Large intestine (tissue), 3 donors: ENCODE measurements around the gene CENPP. TPM values are rescaled to one million over a fixed set of nuclear protein-coding genes. Genes with fewer than 3 reads are reported as not detected.
"Not testable (repeated sequence)": the region's sequence is repeated elsewhere in the genome, so short reads cannot be mapped to it uniquely, and the experiment has no call there.

ENCODE experiments used
- DNase-seq, 2 donors: peaks; one replicate each; pipeline versions ENCODE4 v3.0.0 to v3.0.0-alpha.2; 2013
- H3K27ac ChIP-seq: one replicate; pipeline ENCODE4 v1.5.1; 2013; ENCODE audit warnings: low read length
- H3K27me3 ChIP-seq: 2 replicates; pipeline ENCODE4 v1.6.1; 2013; ENCODE audit warnings: low read length; ENCODE audit not compliant: control insufficient read depth, insufficient read depth
- H3K36me3 ChIP-seq: 2 replicates; pipeline ENCODE4 v1.6.1; 2013; ENCODE audit warnings: low read length; ENCODE audit not compliant: control insufficient read depth, insufficient read depth
- H3K4me1 ChIP-seq: one replicate; pipeline ENCODE4 v1.6.1; 2013; ENCODE audit warnings: low read length; ENCODE audit not compliant: control insufficient read depth, insufficient read depth
- H3K4me3 ChIP-seq: one replicate; pipeline ENCODE4 v1.5.1; 2013; ENCODE audit warnings: low read length
- H3K9me3 ChIP-seq: one replicate; pipeline ENCODE4 v1.6.1; 2013; ENCODE audit warnings: mild to moderate bottlenecking, low read depth, low read length, moderate library complexity; ENCODE audit not compliant: control insufficient read depth
- WGBS: methylation state at CpG from one replicate; pipeline ENCODE4 v1.1.5; 2013; ENCODE audit warnings: low lambda C conversion rate; ENCODE audit not compliant: insufficient coverage; 5-methylcytosine and 5-hydroxymethylcytosine counted together
- polyA plus RNA-seq: library from polyadenylated mRNA; unstranded; fragments of 120-200 nt; gene quantifications from one replicate; pipeline ENCODE4 v1.2.1, GENCODE V29; 2013

The CENPP gene
- polyA plus RNA-seq, 1 donor: 2.8 TPM

- no peak for DNase-seq
- Histone ChIP-seq H3K27me3 (no peaks in the 10 kb centered on the region), H3K36me3 (no peaks in the 10 kb centered on the region), H3K4me3 (no peak overlapping the region), H3K4me1 (peaks cover 2% of the 10 kb centered on the region), H3K27ac (peak overlapping the region; percentile 29), H3K9me3 (no peaks in the 10 kb centered on the region)
- 80% methylated on average over 1 of the region's 1 CpG for WGBS
Measured at GRCh38 chr9:92589923-92590322, 264.2 kb downstream of the CENPP start.

GRCh38 chr9:92590377-92590776 is 264.6 kb downstream of the CENPP start:
- no peak overlapping the region for H3K4me3 ChIP-seq
- peak; percentile 23 to 37 for DNase-seq
- WGBS: no CpG with 5 or more reads among the region's 3 CpGs
- H3K36me3 ChIP-seq: no peaks in the 10 kb centered on the region
- peaks cover 2% of the 10 kb centered on the region for H3K4me1 ChIP-seq
- no peaks in the 10 kb centered on the region for H3K9me3 ChIP-seq
- no peaks in the 10 kb centered on the region for H3K27me3 ChIP-seq
- H3K27ac ChIP-seq: peak overlapping the region; percentile 29

GRCh38 chr9:92592537-92592936 is 266.8 kb downstream of the CENPP start:
- Histone ChIP-seq H3K27ac (no peak overlapping the region), H3K9me3 (no peaks in the 10 kb centered on the region), H3K4me3 (no peak overlapping the region), H3K27me3 (no peaks in the 10 kb centered on the region), H3K36me3 (no peaks in the 10 kb centered on the region), H3K4me1 (peaks cover 2% of the 10 kb centered on the region)
- WGBS: no CpG with 5 or more reads among the region's 1 CpG
- DNase-seq: no peak

GRCh38 chr9:92592946-92593861 is 267.5 kb downstream of the CENPP start:
- Histone ChIP-seq H3K4me1 (peaks cover 2% of the 10 kb centered on the region), H3K27ac (no peak overlapping the region), H3K4me3 (no peak overlapping the region), H3K27me3 (no peaks in the 10 kb centered on the region), H3K9me3 (no peaks in the 10 kb centered on the region), H3K36me3 (no peaks in the 10 kb centered on the region)
- DNase-seq: no peak
- 50% methylated on average over 2 of the region's 7 CpGs for WGBS

GRCh38 chr9:92595075-92595474 is 269.3 kb downstream of the CENPP start:
- not testable (repeated sequence) for H3K36me3 ChIP-seq, H3K4me1 ChIP-seq, H3K4me3 ChIP-seq, H3K27ac ChIP-seq, H3K27me3 ChIP-seq, DNase-seq, H3K9me3 ChIP-seq
- no CpG with 5 or more reads among the region's 1 CpG for WGBS

- no peaks in the 10 kb centered on the region for H3K9me3 ChIP-seq
- no CpG with 5 or more reads among the region's 1 CpG for WGBS
Measured at GRCh38 chr9:92595930-92596329, 270.2 kb downstream of the CENPP start.

GRCh38 chr9:92598382-92598781 is 272.6 kb downstream of the CENPP start:
- no peaks in the 10 kb centered on the region for H3K9me3 ChIP-seq
- no peak for DNase-seq
- no peaks in the 10 kb centered on the region for H3K27me3 ChIP-seq
- H3K4me3 ChIP-seq: no peak overlapping the region
- WGBS: 80% methylated on average over 1 of the region's 2 CpGs
- H3K27ac ChIP-seq: no peak overlapping the region
- H3K36me3 ChIP-seq: no peaks in the 10 kb centered on the region
- no peaks in the 10 kb centered on the region for H3K4me1 ChIP-seq

More at GRCh38 chr9:92595930-92596329, 270.2 kb downstream of the CENPP start:
- Histone ChIP-seq H3K36me3 (no peaks in the 10 kb centered on the region), H3K27me3 (no peaks in the 10 kb centered on the region), H3K27ac (no peak overlapping the region), H3K4me1 (no peaks in the 10 kb centered on the region), H3K4me3 (no peak overlapping the region)
- DNase-seq: no peak

- Histone ChIP-seq H3K9me3 (peaks cover 3% of the 10 kb centered on the region), H3K4me1 (no peaks in the 10 kb centered on the region), H3K4me3 (no peak overlapping the region), H3K27ac (no peak overlapping the region), H3K27me3 (no peaks in the 10 kb centered on the region), H3K36me3 (no peaks in the 10 kb centered on the region)
- DNase-seq: no peak
- WGBS: no CpG with 5 or more reads among the region's 4 CpGs
Measured at GRCh38 chr9:92599938-92600461, 274.2 kb downstream of the CENPP start.

GRCh38 chr9:92600462-92601261 is 274.9 kb downstream of the CENPP start:
- Histone ChIP-seq H3K27me3 (no peaks in the 10 kb centered on the region), H3K27ac (peak overlapping the region; percentile 10), H3K36me3 (no peaks in the 10 kb centered on the region), H3K4me3 (no peak overlapping the region), H3K4me1 (no peaks in the 10 kb centered on the region), H3K9me3 (peaks cover 6% of the 10 kb centered on the region)
- WGBS: no CpG with 5 or more reads among the region's 12 CpGs
- no peak for DNase-seq

- no peaks in the 10 kb centered on the region for H3K4me1 ChIP-seq
- H3K36me3 ChIP-seq: no peaks in the 10 kb centered on the region
- no peak for DNase-seq
- WGBS: no CpG with 5 or more reads among the region's 12 CpGs
- no peaks in the 10 kb centered on the region for H3K27me3 ChIP-seq
- H3K4me3 ChIP-seq: no peak overlapping the region
- H3K9me3 ChIP-seq: peaks cover 6% of the 10 kb centered on the region
- no peak overlapping the region for H3K27ac ChIP-seq
Measured at GRCh38 chr9:92601451-92601850, 275.7 kb downstream of the CENPP start.
